ENCODE results near the gene P2RY14.
"Not testable (repeated sequence)": the region's sequence is repeated elsewhere in the genome, so short reads cannot be mapped to it uniquely, and the experiment has no call there.

P2RY14 gene

DNA sequence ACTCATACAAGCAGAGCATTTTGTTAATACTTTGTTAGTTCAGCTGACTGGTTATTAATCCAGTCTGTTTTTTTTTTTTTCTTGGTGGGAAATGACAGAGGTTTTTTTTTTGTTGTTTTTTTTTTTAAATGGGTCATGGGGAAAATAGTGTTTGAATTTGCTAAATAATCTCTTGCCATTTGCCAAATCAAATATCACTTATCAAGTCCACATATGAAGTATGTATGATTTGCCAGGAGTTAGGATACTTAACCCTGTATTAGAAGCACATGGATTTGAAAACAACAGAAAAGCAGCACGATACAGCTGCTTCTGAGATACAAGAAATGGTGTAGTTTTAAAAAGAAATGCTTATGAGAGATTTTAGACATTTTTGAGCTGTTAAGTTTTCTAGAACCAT, 21.6 kb downstream of the P2RY14 start:
- DNase-seq, result no peak

DNA sequence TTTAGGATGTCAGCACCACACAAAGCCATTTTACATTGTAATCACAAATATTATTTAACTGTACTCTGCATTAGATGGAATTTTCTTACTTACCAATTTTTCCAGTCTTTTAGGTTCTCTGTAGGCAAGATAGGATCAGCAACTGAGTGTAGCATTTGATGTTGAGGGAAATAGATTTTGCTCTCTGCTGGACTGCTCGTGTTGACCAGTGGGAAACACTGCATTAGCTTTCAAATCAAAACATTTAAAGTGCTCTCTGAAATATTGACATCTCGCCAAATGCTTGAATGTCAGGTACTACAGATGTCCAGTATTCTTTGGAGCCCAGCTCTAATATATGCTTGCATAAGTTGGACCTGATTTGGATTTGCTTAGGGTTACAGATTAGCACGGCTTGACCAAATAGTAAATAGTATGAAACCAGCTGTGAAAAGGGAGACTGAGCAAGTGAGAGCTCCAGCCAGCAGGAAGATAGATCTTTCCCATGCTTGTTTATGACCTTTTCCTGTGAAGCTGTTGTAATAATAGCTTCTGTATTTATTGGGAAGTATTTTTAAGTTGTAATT, 29.5 kb downstream of the P2RY14 start:
- DNase-seq, result no peak

DNA sequence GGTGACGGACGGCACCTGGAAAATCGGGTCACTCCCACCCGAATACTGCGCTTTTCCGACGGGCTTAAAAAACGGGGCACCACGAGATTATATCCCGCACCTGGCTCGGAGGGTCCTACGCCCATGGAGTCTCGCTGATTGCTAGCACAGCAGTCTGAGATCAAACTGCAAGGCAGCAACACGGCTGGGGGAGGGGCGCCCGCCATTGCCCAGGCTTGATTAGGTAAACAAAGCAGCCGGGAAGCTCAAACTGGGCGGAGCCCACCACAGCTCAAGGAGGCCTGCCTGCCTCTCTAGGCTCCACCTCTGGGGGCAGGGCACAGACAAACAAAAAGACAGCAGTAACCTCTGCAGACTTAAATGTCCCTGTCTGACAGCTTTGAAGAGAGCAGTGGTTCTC, 36.3 kb downstream of the P2RY14 start:
- DNase-seq, result not testable (repeated sequence)

DNA sequence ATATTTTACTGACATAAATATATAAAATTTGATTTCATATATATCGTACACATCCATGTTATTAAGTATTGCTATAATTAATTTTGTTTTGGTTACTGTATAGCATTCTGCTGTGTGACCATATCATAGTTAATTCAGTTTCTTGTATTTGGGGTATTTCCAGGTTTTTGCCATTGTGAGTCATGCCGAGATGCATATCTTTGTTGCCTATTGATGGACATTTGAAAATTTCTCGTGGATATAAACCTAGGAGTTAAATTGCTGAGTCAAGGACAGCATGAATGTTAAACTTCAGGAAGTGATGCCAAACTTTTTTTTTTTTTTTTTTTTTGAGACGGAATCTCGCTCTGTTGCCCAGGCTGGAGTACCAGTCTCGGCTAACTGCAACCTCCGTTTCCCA, 41.6 kb downstream of the P2RY14 start:
- DNase-seq, result no peak

DNA sequence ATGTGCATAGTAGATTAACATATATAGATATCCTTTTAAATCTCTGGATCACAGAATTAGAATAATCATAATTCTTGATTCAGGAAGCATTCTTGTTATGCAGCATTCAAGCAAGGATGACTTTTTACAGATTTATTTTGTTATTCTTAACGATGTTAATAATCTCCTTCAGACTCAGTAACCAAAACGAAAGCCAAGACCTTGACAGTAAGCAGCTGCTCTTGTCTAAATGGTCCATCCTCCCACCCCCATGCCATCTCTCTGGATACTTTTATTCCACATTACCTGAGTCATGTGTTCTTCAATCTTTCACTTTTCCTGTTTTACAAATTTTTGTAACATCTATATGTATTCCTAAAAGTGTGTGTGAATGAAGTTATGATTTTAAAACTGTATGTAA, 42.0 kb downstream of the P2RY14 start:
- no peak for DNase-seq

DNA sequence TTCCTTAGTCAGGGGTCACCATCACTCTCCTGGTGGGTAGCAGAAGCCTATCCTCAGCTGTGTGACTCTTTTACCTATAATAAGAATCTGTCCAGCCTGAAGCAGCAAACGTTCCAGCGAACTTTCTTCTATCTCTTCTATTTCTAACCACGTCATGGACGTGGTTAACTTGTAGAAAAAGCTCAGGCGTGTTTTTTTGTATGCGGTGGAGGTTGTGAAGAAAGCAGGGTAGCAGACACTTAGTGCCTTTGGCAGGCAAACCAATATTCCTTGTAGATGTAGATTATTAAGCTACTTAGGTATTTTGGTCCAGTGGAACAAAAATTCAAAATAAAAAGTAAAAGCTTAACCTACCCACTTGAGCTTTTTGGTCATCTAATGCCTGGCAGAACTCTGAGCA, 43.5 kb downstream of the P2RY14 start:
- DNase-seq, result no peak

DNA sequence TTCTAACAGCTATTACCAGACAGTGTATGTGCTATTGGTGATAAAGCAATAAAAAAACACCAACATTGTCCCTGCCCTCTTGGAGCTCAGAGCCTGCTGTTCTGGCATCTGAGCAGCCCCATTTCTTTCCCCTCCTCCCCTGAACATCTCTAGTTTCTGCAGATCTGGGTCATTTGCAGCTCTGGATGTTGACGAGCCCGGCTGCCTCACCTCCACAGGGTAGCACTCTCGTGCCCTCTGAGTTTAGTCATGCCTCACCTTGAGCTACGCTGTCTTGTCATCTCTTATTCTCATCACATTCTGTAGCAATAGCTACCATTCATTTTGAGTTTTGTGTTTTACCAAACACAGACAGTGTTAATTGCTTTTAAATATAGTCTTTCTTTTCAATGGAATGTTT, 45.4 kb downstream of the P2RY14 start:
- no peak for DNase-seq

DNA sequence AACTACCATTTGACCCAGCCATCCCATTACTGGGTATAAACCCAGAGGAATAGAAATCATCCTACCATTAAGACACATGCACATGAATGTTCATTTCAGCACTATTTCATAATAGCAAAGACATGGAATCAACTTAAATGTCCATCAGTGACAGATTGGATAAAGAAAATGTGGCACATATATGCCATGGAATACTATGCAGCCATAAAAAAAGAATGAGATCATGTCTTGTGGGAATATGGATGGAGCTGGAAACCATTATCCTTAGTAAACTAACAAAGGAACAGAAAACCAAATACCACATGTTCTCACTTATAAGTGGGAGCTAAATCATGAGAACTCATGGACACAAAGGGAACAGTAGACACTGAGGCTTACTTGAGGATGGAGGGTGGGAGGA, 45.9 kb downstream of the P2RY14 start:
- DNase-seq, result not testable (repeated sequence)

DNA sequence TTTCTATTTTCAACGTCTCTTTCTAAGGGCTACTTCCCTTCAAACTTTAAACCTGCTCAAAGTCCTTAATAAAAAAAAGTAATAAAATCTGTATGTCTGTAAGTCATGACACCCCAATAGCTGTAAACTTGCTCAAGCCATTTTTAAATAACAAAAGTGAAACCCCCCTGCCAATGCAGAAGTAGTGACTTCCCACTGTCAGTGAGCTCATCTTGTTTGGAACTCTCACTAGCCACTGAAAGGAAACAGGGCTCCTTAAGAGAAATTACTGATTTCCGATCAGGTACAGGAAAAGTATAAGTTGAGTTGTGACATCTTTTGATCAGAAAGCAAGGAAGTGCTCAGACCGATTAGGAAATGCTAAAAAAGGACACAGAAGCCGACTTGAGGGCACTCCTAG, 47.7 kb downstream of the P2RY14 start:
- no peak for DNase-seq

DNA sequence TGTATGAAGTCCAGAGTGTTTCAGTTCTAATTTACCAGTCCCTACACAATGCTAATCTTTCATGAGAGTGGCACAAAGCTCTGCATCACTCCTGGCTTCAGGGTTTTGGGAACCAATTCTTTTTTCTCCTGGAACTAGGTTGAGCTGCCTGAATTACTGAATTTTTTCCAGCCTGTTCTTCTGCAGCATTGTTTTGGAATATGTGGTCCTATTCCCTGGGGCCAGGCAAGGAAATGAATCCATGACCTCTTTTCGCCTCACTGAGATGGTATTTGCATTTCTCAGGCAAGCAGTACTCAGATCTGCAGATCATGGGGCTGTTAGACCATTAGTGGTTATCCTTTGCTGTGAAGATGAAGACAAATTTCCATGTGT, 49.7 kb downstream of the P2RY14 start:
- DNase-seq, result no peak

DNA sequence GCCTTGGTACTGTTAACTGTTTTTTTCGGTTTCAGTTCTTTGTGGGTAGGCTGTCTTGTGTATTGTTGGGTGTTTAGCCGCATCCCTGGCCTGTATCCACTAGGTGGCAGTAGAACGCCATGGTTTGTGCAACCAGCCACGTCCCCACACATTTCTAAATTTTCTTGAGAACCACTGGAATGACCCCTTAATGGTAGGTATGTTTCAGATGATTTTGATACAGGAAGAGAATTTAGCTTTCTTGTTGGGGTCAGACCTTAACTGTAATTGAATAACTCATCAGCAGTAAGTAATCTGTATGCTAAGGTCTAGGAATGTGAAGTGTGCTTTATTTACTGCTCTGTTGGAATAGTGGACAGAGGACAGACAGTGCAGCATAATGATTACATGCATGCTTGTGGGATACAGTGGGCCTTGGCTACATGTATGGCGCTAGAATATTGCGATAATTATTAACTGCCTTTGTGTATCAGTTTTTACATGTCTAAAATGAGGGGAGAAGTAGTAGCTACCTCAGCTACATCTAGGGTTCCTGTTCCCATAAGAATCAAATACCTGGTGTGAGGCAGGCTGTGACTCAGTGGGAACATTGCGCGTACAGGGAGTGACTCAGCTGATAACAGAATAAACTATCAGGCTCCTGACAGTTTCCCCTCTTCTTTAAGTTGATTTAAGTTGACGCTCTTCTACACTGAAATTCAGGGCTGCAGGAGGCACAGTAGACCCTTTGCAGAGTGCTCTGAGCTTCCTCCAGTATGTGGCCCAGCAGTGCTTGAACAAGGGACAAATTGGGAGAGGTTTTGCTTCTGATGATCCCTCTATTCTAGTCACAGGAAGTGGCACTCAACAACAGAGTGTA, 50.3 kb downstream of the P2RY14 start:
- peak; percentile 59 for DNase-seq

DNA sequence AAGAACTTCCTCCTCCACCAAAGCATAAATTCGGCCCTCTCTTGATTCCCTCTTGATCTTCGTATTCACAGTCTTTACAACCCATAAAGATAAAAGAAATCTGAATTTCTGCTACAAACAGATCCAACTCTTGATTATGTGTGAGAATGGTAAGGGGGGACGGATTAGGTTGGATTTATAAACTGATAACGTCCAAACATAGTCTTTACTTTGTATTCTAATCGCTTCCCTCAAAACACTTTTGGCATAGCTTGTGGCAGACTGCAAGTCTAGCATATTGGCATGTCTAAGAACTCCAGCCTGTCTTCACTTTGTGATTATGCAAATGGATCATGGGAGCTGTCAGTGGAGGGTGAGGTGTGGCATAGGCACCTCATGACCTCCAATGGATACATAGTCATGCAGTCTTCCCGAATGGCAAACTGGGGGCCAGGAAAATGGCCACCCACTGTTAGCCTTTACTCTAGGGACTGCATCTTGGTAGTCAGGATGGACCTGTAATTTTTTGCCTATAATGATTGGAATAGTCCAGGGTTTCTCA, 51.0 kb downstream of the P2RY14 start:
- no peak for DNase-seq

DNA sequence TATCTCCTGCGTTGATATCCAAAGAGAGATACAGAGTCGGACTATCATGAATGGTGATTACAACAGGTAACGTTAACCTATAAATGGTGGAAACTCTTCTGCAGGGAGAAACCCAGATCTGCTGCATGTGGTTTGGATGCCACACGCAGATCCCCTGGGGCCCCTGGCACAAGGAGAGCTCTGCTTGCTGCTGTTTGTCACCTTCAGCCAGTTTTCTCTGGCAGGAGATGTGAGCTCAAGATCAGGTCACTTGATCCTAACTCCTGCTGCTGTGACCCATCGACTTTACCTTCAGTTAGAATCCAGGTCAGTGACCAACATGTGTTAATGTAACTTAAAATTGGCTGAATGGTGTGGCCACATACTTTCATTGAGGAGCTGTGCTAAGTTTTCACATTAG, 51.5 kb downstream of the P2RY14 start:
- DNase-seq, result no peak

DNA sequence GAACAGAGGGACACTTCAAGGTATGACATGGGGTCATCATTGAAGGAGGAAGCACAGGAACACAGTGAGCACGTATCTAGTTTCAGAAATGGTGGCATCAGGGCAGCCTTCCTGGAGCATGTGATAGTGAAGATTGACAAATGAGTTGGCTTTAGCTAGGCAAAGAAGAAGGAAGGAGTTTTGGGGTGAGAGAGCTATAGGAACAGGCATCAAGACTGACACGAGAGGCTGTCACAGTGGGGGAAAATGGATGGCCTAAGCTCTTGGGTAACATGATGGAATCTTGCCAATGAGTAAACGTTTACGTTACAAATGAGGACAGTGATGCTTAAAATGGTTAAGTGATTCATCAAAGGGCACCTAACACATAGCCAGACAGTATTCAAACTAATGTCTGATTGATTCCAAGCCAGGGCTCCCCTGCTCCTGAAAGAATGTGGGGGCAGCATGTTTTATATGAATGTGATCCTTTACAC, 52.2 kb downstream of the P2RY14 start:
- DNase-seq, result peak; percentile 31

DNA sequence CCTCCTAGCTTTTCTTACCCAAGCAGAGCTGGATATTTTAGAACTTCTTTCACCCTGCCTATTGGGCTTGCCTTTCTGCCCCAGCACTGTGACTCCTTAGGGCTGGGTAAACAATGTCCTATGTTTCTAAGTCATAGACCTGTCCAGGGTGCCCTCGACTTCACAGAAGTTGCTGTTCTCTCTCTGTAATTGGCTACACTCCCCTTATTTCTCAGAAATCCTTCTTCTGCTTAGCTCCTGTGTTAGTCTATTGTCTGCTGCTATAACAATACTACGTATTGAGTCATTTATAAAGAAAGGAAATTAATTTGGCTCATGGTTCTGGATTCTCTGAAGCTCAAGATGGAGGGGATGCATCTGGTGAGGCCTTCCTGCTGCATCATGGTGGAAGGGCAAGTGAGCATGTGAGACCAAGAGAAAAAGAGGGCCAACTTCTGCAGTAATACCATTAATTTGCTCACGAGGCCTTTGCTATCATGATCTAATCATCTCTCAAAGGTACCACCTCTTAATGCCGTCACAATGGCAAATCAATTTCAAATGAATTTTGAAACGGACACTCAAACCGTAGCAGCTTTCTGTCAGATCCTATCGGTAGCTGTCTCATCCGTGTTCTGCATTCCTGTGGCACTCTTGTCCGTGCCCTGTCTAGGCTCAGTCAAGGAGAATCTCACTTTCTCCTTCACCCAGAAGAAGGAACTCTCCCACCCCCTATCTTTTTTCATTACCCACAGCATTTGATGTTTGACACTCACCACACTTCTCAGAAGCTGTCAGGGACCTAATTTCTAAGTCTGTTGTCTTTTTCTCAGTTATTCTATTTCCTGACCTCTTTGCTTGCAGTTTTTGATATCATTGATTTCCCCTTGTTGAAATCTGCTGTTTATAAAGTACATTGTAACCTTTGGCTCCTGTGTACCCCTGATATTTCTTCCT, 53.0 kb downstream of the P2RY14 start:
- DNase-seq, result no peak

DNA sequence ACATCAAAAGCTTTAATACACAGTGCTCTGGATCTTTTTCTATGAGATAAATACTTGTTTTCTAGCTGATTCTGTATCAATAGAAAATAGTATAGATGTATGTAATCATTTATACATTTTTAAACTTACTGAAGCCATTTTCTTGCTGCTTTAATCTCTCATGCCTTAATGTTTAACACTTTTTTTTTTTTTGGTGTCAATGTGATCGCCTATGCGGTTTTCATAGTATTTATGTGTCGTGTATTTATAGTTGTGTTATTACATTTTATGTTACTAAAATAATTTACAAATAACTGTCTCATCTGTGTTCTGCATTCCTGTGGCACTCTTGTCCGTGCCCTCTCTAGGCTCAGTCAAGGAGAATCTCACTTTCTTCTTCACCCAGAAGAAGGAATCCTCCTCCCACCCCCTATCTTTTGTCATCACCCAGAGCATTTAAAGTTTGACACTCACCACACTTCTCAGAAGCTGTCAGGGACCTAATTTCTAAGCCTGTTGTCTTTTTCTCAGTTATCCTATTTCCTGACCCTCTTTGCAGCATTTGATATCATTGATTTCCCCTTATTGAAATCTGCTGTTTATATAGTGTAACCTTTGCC, 54.0 kb downstream of the P2RY14 start:
- no peak for DNase-seq

DNA sequence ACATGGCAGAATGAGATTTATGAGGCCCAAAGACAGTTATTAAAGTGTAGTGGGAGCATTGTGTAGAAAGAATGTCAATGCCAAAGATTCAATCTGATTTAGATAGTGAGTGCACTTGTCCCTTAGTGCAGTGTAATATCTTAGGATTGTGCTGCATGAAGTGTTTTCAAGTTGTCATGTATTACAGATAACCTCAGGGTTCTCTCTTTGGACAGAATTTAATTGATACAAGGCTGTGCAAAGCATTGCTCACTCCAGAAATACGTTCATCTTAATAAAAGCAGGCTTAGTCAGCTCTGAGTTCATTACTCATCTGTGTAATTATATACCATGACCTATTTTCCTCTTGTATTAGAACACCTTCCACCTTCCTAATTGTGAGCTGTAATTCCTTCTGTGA, 59.3 kb downstream of the P2RY14 start:
- DNase-seq, result no peak

DNA sequence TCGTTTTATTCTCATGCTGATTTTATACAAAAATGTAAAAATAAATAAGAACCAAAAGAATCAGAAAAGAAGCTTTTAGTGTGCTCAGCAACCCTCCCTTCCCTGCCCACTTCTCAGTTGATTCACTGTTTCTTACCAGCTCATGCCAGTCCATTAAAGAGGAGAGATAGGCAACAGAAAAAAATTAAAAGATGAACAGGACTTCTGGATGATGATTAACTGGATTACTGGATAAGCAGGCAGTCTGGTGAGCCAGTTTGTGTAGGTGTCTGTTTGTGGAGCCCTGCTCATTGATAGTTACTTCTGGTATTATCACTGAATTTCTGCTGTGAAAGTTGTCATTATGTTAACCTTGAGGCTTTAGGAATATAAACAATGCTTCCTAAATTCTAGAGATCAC, 60.2 kb downstream of the P2RY14 start:
- no peak for DNase-seq

DNA sequence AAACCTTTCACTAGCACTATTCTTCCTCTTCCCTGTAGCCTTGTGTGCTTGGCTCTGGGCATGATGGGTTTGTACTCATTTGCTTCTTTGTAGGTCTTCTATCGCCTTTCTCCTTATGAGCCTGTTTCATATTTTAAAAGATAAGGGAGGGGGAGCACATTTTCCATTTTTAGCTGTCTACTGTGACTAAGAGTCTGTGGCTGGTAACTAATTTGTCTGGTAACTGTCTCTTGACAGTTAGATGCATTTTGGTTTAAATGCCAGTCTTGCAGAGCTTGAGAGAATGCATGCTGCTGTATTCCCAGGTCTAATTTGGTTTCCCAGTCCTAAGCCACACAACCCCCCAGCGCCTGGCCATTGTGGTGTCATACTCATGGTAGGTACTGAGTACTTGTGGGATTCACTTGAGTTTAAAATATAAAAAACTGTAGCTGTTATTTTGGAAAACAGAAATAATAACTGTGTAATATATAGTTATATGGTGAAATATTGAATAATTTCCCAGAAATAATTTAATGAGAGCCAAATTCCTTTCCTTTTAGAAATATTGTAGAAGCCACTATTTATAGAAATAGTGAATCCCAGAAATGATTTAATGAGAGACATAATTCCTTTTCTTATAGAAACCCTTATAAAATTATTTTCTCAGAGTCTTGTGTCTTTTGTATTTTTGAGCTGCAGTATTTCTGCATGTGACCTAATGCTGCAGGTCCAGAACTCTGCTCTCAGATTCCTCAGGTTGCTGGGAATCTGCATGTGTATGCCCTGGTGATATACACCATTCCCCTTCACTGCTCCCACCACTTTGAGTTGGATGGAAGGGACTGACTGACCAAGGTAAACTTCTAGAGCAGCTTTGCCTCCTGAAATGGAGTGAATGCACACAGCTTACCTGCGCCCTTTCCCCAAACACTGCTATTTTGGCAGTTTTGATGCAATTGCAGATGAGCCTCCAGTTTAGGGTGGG, 61.4 kb downstream of the P2RY14 start:
- DNase-seq, result no peak

DNA sequence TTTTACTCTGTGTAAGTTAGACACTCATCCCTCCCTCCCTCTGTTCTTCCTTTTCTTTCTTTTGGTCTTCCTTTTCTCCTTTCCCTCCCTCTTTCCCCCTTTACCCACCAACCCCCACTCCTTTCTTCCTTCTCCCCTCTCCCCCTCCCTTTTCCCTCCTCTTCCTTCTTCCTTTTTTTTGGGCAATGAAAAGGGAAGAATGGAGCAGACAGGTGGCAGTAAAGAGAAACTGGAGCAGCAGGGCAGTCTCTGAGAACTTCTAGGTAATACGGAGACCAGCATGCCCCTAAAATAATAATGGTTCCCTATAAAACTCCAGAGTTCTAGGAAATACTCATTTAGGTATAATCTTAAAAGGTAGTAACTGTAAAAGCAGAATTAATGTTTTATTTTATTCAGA, 63.9 kb downstream of the P2RY14 start:
- no peak for DNase-seq

DNA sequence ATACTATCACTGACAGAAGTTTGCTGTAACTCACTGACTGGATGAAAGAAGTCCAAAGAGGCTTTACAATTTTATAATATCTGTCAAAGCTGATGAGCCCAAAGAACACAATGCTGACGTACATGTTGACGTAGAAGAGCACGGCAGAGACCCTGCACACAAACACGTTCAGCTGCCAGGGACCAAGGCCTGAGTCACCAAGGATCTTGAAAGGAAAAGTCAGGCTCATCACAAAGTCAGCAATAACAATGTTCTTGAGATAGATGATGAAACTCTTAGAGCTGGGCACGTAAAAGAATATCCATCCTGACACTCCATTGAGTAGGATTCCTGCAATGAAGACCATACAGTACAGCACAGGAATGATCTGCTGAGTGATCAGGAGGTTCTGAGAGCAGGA, 64.5 kb downstream of the P2RY14 start:
- DNase-seq, result no peak

DNA sequence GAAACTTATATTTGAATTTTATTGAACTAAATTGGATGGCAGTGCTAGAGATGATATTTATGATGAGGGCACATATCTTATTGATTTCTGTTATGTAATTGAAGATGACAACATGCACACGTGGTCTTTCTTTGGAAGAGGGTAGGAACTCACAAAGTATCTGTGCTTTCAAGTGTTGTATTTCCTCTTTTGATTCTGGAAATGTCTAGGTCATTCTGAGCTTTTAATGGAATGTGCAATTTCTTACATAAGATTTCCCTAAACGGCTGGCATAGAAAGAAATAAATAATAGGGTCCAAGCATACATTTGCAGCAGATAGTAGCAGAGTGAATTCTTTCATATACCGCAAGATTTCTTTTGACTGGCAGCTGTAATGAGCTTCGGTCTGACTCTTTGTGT, 65.2 kb downstream of the P2RY14 start:
- DNase-seq, result no peak

Data from NCI-H146 (cell line).